ENCODE results near the gene SLCO4A1. TPM values are rescaled to one million over a fixed set of nuclear protein-coding genes. Genes with fewer than 3 reads are reported as not detected.

Gene SLCO4A1
- total RNA-seq, 4 donors from 2014 or later = 77.9 to 107 (median 81.5) TPM

DNA sequence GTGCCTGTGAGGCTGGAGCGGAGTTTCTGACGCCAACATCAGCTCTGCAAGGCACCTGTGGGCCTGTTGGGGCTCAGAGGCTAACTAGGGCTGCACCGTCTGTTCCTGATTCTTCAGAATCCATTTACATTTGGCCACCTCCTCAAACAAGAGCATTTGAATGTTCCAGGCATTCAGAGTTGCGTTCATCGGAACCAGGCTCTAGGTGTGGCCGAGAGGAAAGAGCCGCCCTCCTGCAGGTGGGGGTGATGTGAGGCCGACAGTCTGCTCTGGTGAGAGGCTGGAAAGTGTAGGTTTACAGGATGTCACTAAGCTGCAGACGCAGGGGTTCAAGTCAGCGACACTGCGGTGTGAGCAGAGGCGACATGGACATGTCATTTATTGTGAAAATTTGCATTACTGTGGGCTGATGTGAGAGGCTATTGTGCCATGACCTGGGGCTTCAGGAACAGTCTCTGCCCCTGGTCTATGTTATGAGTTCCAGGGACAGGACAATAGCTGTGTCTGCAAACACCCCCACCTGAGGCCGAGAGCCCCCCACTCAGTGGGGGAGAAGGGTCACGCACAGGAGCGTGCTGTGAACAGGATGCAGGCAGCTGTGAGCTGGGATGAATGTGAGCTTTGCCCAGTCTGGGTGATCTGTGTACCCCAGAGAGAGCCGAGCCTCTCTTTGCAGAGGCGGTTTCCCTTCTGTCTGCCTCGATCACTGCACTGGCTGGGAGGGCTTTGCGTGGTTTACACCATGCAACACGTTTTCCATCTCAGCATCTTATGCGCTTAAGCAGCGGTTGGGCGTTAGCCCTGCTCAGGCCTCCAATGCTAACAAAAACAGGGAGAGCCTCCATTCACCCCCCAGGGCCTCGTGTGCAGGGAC is 21.1 kb downstream of the SLCO4A1 start:
- no peak for DNase-seq (ENCODE audit: low spot score in 2 of 2)
- no peak overlapping the region for H3K4me3 ChIP-seq (ENCODE audit: low read depth, poor library complexity, severe bottlenecking)
- intact Hi-C loops (cut with DNase I; ENCODE audit: low total_unique reads) = no loop called here
- no peak for TF ChIP-seq POLR2A (IDR thresholded peaks at IDR 0.05)
- TF ChIP-seq, protein P1, sequence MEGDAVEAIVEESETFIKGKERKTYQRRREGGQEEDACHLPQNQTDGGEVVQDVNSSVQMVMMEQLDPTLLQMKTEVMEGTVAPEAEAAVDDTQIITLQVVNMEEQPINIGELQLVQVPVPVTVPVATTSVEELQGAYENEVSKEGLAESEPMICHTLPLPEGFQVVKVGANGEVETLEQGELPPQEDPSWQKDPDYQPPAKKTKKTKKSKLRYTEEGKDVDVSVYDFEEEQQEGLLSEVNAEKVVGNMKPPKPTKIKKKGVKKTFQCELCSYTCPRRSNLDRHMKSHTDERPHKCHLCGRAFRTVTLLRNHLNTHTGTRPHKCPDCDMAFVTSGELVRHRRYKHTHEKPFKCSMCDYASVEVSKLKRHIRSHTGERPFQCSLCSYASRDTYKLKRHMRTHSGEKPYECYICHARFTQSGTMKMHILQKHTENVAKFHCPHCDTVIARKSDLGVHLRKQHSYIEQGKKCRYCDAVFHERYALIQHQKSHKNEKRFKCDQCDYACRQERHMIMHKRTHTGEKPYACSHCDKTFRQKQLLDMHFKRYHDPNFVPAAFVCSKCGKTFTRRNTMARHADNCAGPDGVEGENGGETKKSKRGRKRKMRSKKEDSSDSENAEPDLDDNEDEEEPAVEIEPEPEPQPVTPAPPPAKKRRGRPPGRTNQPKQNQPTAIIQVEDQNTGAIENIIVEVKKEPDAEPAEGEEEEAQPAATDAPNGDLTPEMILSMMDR (IDR thresholded peaks at IDR 0.05) = no peak
- WGBS, 2 donors = 79 to 80% methylated on average over 23 to 24 of the region's 24 CpGs

DNA sequence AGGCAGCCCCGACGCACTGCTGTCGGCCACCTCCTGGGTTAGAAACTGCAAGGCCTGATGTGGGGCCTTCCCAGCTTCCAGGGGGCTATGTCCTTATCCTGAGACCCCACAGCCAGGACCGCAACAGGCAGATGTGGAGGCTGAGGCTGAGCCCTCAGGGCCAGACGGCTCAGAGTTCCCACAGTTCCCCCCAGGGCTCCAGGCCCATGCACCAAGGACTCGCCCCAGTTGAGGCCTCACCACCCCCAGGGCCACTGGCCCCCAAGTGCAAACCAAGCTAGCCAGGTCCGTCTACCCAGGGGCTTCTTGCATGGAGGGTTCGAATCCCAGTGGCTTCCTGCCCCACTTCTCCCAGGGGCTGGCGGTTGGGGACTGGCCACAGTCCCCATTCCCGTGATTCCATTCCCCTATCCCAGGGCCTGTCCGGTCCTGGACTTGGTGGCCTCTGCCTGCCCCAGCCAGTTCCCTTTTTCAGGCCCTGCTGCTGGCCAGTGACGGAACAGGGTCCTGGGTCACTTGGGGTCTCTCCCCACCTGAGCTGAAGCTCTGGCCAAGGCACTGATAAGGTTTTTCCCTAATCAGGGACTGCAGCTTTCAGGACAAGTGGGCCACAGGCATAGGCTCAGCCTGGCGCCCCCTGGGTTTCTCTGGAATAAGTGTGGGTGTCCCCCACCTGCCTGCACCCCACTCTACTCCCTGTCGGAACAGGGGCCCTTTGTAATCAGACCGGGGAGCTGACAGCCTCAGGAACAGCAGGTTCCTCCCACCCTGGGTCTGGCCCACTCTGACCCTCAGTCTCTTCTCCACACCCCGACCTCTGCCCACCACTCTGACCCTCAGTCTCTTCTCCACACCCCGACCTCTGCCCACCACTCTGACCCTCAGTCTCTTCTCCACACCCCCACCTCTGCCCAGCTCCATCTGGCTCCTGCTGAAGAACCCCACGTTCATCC is 22.0 kb downstream of the SLCO4A1 start:
- no peak for DNase-seq (ENCODE audit: low spot score in 2 of 2)
- WGBS, 2 donors = 90 to 93% methylated on average over 16 to 18 of the region's 18 CpGs
- intact Hi-C loops (cut with DNase I; ENCODE audit: low total_unique reads) = no loop called here

DNA sequence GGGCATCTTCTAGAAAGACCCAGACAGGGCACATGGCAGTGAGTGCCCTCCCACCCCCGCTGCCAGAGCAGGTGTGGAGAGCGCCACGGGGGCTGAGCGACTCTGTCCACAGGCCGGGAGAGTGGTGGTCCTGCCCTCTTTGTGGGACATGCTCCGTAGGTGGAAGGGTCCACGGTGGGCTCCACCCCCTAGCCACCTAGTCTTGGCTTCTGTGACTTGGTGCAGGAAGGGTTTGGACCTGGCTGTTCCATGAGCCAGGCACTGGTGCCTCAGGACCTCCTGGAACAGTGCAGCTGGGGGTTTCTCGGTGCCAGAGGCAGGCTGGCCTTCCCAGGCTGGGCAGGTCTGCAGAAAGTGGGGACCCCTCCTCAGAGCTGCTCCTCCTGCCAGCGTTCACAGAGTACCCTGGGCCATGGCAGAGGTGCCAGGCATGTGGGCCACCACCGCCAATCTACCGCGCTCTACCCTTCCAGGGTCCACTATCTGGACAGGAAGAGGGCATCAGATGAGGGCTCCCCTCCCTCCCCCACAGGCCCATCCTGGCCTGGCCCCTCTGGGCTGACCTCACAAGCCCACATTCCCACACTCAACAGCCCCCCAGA is 23.0 kb downstream of the SLCO4A1 start:
- 79 to 83% methylated on average over 5 to 11 of the region's 12 CpGs for WGBS, 2 donors
- no peak for DNase-seq (ENCODE audit: low spot score in 2 of 2)
- no peak overlapping the region for H3K4me3 ChIP-seq (ENCODE audit: low read depth, poor library complexity, severe bottlenecking)
- TF ChIP-seq, protein P1 (IDR thresholded peaks at IDR 0.05) = no peak
- TF ChIP-seq POLR2A (IDR thresholded peaks at IDR 0.05) = no peak
- intact Hi-C loops (cut with DNase I; ENCODE audit: low total_unique reads) = loop anchor here (5.0 kb wide), 2 partner anchors 127 to 142 kb away; no protein-coding TSS in a partner anchor

More for the DNA sequence above, 22.0 kb downstream of the SLCO4A1 start:
- TF ChIP-seq POLR2A (IDR thresholded peaks at IDR 0.05) = no peak
- TF ChIP-seq, protein P1 (IDR thresholded peaks at IDR 0.05) = no peak
- no peak overlapping the region for H3K4me3 ChIP-seq (ENCODE audit: low read depth, poor library complexity, severe bottlenecking)

DNA sequence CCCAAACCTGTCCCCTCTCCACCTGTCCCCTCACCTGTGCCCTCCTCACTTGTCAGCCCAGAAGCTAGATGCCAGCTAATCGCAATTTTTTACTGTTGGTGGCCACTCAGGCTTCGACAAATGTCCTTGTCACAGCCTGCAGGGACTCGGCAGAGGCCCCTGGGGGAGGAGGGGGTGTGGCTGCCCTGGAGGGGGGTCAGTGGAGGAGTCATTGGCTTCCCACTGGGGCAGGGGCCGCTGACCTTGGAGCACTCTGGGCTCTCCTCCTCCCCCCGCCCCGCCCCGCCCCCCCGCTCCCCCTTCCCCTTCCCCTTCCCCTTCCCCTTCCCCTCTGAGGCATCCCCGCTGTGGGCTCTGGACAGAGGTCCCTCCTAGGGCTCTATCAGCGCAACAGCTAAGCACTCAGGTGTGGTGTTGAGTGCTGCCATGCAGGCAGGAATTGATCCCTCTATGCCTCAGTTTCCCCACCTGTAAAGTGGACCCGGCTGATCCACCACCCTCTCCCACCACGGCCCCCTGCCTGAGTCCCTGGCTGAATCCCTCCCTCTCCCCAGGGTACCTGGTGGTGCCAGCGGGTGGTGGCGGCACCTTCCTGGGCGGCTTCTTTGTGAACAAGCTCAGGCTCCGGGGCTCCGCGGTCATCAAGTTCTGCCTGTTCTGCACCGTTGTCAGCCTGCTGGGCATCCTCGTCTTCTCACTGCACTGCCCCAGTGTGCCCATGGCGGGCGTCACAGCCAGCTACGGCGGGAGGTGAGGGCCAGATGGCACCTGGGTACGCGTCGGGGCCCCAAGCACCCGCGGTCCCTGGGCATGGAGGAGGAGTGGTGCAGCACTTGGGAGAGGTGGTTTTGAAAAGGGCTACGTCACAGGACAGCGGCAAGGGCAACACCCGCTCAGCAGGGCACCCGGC is 23.8 kb downstream of the SLCO4A1 start:
- no peak overlapping the region for H3K4me3 ChIP-seq (ENCODE audit: low read depth, poor library complexity, severe bottlenecking)

More for the DNA sequence above, 23.8 kb downstream of the SLCO4A1 start:
- intact Hi-C loops (cut with DNase I; ENCODE audit: low total_unique reads) = loop anchor here (5.0 kb wide), 2 partner anchors 126 to 141 kb away; no protein-coding TSS in a partner anchor
- peak in 1 of 2 donors; percentile 18 for DNase-seq (ENCODE audit: low spot score in 2 of 2)
- 53 to 56% methylated on average over 26 to 28 of the region's 33 CpGs for WGBS, 2 donors
- TF ChIP-seq POLR2A (IDR thresholded peaks at IDR 0.05) = no peak
- TF ChIP-seq, protein P1 (IDR thresholded peaks at IDR 0.05) = no peak
